ENCODE data around the gene AADAC. TPM values are rescaled to one million over a fixed set of nuclear protein-coding genes. Genes with fewer than 3 reads are reported as not detected.

AADAC gene
- total and polyA plus RNA-seq, 2 of the 13 experiments (the other 11 are each of a cell fraction or from before 2014, with no cell fraction given): 0.87 to 1.5 TPM

DNA sequence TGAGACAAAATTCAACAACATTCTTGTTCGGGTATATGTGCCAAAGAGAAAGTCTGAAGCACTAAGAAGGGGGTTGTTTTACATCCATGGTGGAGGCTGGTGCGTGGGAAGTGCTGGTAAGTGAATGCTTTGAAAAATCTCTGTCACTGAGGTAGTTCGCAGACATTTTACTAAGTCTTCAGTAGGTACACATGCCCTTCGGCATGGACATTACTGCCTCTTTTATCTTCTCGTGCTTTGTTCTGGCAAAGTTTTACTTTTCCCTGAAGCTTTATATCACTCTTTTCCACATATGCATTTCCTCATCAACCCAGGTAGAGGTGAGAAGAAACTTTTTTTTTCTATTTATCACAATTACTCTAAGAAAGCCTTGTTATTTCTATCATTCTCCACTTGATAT is 3.6 kb downstream of the AADAC start (continued):
- TF ChIP-seq ZNF280D (CRISPR knock-in tag; IDR thresholded peaks at IDR 0.05): no peak
- TF ChIP-seq PHF20 (CRISPR knock-in tag; IDR thresholded peaks at IDR 0.05): no peak
- no peak for TF ChIP-seq ATRX (CRISPR knock-in tag; IDR thresholded peaks at IDR 0.05; ENCODE audit: borderline replicate concordance)
- TF ChIP-seq ELF3 (CRISPR knock-in tag; IDR thresholded peaks at IDR 0.05): peak; percentile 59
- TF ChIP-seq, protein P1, sequence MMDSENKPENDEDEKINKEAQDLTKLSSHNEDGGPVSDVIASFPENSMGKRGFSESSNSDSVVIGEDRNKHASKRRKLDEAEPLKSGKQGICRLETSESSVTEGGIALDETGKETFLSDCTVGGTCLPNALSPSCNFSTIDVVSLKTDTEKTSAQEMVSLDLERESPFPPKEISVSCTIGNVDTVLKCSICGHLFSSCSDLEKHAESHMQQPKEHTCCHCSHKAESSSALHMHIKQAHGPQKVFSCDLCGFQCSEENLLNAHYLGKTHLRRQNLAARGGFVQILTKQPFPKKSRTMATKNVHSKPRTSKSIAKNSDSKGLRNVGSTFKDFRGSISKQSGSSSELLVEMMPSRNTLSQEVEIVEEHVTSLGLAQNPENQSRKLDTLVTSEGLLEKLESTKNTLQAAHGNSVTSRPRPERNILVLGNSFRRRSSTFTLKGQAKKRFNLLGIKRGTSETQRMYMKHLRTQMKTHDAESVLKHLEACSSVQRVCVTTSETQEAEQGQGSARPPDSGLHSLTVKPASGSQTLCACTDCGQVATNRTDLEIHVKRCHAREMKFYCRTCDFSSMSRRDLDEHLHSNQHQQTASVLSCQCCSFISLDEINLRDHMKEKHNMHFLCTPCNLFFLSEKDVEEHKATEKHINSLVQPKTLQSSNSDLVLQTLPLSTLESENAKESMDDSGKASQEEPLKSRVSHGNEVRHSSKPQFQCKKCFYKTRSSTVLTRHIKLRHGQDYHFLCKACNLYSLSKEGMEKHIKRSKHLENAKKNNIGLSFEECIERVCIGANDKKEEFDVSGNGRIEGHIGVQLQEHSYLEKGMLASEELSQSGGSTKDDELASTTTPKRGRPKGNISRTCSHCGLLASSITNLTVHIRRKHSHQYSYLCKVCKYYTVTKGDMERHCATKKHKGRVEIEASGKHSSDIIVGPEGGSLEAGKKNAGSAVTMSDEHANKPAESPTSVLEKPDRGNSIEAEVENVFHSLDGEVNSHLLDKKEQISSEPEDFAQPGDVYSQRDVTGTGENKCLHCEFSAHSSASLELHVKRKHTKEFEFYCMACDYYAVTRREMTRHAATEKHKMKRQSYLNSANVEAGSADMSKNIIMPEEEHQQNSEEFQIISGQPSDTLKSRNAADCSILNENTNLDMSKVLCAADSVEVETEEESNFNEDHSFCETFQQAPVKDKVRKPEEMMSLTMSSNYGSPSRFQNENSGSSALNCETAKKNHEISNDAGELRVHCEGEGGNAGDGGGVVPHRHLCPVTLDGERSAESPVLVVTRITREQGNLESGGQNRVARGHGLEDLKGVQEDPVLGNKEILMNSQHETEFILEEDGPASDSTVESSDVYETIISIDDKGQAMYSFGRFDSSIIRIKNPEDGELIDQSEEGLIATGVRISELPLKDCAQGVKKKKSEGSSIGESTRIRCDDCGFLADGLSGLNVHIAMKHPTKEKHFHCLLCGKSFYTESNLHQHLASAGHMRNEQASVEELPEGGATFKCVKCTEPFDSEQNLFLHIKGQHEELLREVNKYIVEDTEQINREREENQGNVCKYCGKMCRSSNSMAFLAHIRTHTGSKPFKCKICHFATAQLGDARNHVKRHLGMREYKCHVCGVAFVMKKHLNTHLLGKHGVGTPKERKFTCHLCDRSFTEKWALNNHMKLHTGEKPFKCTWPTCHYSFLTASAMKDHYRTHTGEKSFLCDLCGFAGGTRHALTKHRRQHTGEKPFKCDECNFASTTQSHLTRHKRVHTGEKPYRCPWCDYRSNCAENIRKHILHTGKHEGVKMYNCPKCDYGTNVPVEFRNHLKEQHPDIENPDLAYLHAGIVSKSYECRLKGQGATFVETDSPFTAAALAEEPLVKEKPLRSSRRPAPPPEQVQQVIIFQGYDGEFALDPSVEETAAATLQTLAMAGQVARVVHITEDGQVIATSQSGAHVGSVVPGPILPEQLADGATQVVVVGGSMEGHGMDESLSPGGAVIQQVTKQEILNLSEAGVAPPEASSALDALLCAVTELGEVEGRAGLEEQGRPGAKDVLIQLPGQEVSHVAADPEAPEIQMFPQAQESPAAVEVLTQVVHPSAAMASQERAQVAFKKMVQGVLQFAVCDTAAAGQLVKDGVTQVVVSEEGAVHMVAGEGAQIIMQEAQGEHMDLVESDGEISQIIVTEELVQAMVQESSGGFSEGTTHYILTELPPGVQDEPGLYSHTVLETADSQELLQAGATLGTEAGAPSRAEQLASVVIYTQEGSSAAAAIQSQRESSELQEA (CRISPR knock-in tag; IDR thresholded peaks at IDR 0.05; ENCODE audit: not compliant biosample characterization): no peak
- TF ChIP-seq ZNF264 (CRISPR knock-in tag; IDR thresholded peaks at IDR 0.05): no peak
- peak; percentile 52 for TF ChIP-seq SAP130 (CRISPR knock-in tag; IDR thresholded peaks at IDR 0.05; ENCODE audit: low read depth)
- TF ChIP-seq FOXA3 (CRISPR knock-in tag; IDR thresholded peaks at IDR 0.05): peak; percentile 73
- no peak for TF ChIP-seq ZFP36L2 (CRISPR knock-in tag; IDR thresholded peaks at IDR 0.05)
- TF ChIP-seq EZH2 (conservative IDR thresholded peaks at IDR 0.05; ENCODE audit: low read depth, low read length): no peak
- TF ChIP-seq NKX3-1 (CRISPR knock-in tag; IDR thresholded peaks at IDR 0.05): no peak
- 0 out of 2 replicates have a peak, but pooled peaks have one; percentile 11 for TF ChIP-seq NR2F6 (IDR thresholded peaks at IDR 0.05)
- TF ChIP-seq NR2F6 (CRISPR knock-in tag; IDR thresholded peaks at IDR 0.05): 0 out of 2 replicates have a peak, but pooled peaks have one; percentile 17
- TF ChIP-seq XRCC5 (optimal IDR thresholded peaks at IDR 0.05; ENCODE audit: low read length): no peak
- TF ChIP-seq WIZ (CRISPR knock-in tag; IDR thresholded peaks at IDR 0.05): no peak
- no peak for TF ChIP-seq ZNF883 (CRISPR knock-in tag; IDR thresholded peaks at IDR 0.05; ENCODE audit: not compliant biosample characterization)
- 0 out of 2 replicates have a peak, but pooled peaks have one; percentile 19 for TF ChIP-seq KDM6A (CRISPR knock-in tag; IDR thresholded peaks at IDR 0.05; ENCODE audit: low read depth)
- TF ChIP-seq ZNF17 (CRISPR knock-in tag; IDR thresholded peaks at IDR 0.05): no peak
- TF ChIP-seq HNF4A (CRISPR knock-in tag; IDR thresholded peaks at IDR 0.05): 0 out of 2 replicates have a peak, but pooled peaks have one; percentile 31
- TF ChIP-seq SPEN (CRISPR knock-in tag; IDR thresholded peaks at IDR 0.05; ENCODE audit: low read depth): no peak
- TF ChIP-seq CENPT (CRISPR knock-in tag; IDR thresholded peaks at IDR 0.05; ENCODE audit: low read depth): no peak
- no peak for TF ChIP-seq CHD2 (IDR thresholded peaks at IDR 0.05; ENCODE audit: low read depth, low read length)
- peak; percentile 76; the same call in 1 of the 2 replicates for TF ChIP-seq SOX5 (CRISPR knock-in tag; IDR thresholded peaks at IDR 0.05; ENCODE audit: borderline replicate concordance)
- TF ChIP-seq NFIC (IDR thresholded peaks at IDR 0.05; ENCODE audit: low read length): peak; percentile 35; the same call in 1 of the 2 replicates
